ENCODE measurements around the gene ATG14.

- TF ChIP-seq POLR2A (IDR thresholded peaks at IDR 0.05; ENCODE audit: low read depth, low read length) (no peak), TAF1 (IDR thresholded peaks at IDR 0.05; ENCODE audit: borderline replicate concordance, low read depth, low read length) (no peak)
These were observed 74.9 kb downstream of the ATG14 start for GRCh38 chr14:55336691-55337090.

Measured in GM12892 (cell line).